PC-9 (cell line): ENCODE results near the gene MAP3K19. TPM values are rescaled to one million over a fixed set of nuclear protein-coding genes. Genes with fewer than 3 reads are reported as not detected.

ENCODE experiments used
- BruUV-seq: library from RNA; stranded (reverse); fragments of 400-500 nt; replicated peaks from 2 replicates; lab custom pipeline; 2021; lab: Mats Ljungman, UMichigan
- CTCF ChIA-PET: fragments of 300-600 bp; sonication (Branson Sonifier 250); formaldehyde crosslinking; loops from one replicate; lab custom pipeline; 2022; ENCODE audit warnings: antibody characterized with exemption; lab: Charles Lee
- POLR2A ChIA-PET: fragments of 300-600 bp; sonication (Branson Sonifier 250); formaldehyde crosslinking; loops from one replicate; lab custom pipeline; 2022; ENCODE audit warnings: antibody characterized with exemption; ENCODE audit not compliant: unreplicated experiment; lab: Charles Lee
- DNase-seq, 2 experiments: peaks; one replicate each; pipeline versions ENCODE4 v3.0.0 to v3.0.0-alpha.2; 2015 to 2022; ENCODE audit warnings: mixed read lengths in 1 of 2
- H2AFZ ChIP-seq: fragments of 200-600 bp; sonication (generic); 2 replicates; pipeline ENCODE4 v1.8.1; 2017; ENCODE audit warnings: antibody characterized with exemption
- H3F3A ChIP-seq: fragments of 200-600 bp; sonication (generic); 2 replicates; pipeline ENCODE4 v1.8.1; 2017; ENCODE audit warnings: antibody characterized with exemption, mild to moderate bottlenecking, low read depth; ENCODE audit not compliant: insufficient read depth
- H3K27ac ChIP-seq: fragments of 200-600 bp; sonication (generic); 2 replicates; pipeline ENCODE4 v1.6.1; 2016; ENCODE audit warnings: mixed run types
- H3K27me3 ChIP-seq: fragments of 200-600 bp; sonication (generic); 2 replicates; pipeline ENCODE4 v1.6.1; 2016; ENCODE audit warnings: low read depth, mixed run types; ENCODE audit not compliant: insufficient read depth
- H3K36me3 ChIP-seq: fragments of 200-600 bp; sonication (generic); 2 replicates; pipeline ENCODE4 v1.6.1; 2016; ENCODE audit warnings: low read depth, mixed run types
- H3K4me1 ChIP-seq: fragments of 200-600 bp; sonication (generic); replicated peaks from 2 replicates; pipeline ENCODE4 v1.6.1; 2016; ENCODE audit warnings: mixed run types; ENCODE audit not compliant: insufficient read depth
- H3K4me2 ChIP-seq: fragments of 200-600 bp; sonication (generic); 2 replicates; pipeline ENCODE4 v1.6.1; 2017; ENCODE audit warnings: mixed run types
- H3K4me3 ChIP-seq: fragments of 200-600 bp; sonication (generic); 2 replicates; pipeline ENCODE4 v1.6.1; 2016; ENCODE audit warnings: mixed run types
- H3K79me2 ChIP-seq: fragments of 200-600 bp; sonication (generic); 2 replicates; pipeline ENCODE4 v1.6.1; 2017; ENCODE audit warnings: low read depth, mixed run types
- H3K9me2 ChIP-seq: fragments of 200-600 bp; sonication (generic); 2 replicates; pipeline ENCODE4 v1.8.1; 2017; ENCODE audit warnings: mild to moderate bottlenecking; ENCODE audit not compliant: insufficient read depth
- H3K9me3 ChIP-seq: fragments of 200-600 bp; sonication (generic); 2 replicates; pipeline ENCODE4 v1.8.1; 2016; ENCODE audit warnings: low read depth; ENCODE audit not compliant: insufficient read depth
- H4K20me1 ChIP-seq: fragments of 200-600 bp; sonication (generic); 2 replicates; pipeline ENCODE4 v1.8.1; 2017; ENCODE audit not compliant: insufficient read depth
- EZH2 ChIP-seq: fragments of 200-600 bp; sonication (generic); IDR thresholded peaks from 2 replicates; pipeline ENCODE4 v1.8.0; 2017; ENCODE audit warnings: antibody characterized with exemption, low read depth
- intact Hi-C: fragments of 100-400 bp; cut with micrococcal nuclease; formaldehyde crosslinking; loops from one replicate; pipeline ENCODE4 v1.10.0; 2022; ENCODE audit not compliant: unreplicated experiment
- total RNA-seq: library from RNA; stranded (reverse); gene quantifications from 2 replicates; pipeline ENCODE4 v1.2.3, GENCODE V29; 2021
- TF ChIP-seq, protein P1 (sequence below): fragments of 200-600 bp; sonication (generic); conservative IDR thresholded peaks from 2 replicates; pipeline ENCODE4 v1.6.1; 2017; ENCODE audit warnings: mixed run types, antibody characterized with exemption, mild to moderate bottlenecking, moderate library complexity

MAP3K19 gene
- total RNA-seq, 1 experiment from 2014 or later, result not detected

DNA sequence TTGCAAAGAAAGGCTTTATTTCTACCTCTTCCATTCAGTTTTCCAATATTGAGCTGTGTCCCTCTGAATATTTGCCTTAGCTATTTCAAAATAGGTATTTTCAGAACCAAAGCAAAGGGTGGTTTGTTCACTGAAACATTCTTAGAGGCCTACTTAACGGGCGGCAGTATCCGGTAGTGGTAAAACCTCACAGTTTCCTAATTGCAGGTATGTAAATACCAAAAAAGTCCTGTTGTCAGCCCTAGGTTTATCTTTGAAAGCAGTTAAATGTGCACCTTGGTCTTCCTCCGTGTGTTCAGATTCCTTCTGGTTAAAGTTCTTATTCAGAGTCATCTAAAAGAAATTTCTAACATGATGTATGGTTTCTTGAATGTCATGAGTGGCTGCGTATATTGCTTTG is 89.8 kb downstream of the MAP3K19 start:
- H3K27me3 ChIP-seq, result no peaks in the 10 kb centered on the region
- no peak overlapping the region for H3K4me3 ChIP-seq
- H3K36me3 ChIP-seq, result peaks cover 21% of the 10 kb centered on the region; the same call in 1 of the 2 replicates
- H3K9me2 ChIP-seq, result no peaks in the 10 kb centered on the region
- H3F3A ChIP-seq, result no peaks in the 10 kb centered on the region; the same call in none of the 2 replicates
- H3K9me3 ChIP-seq, result no peaks in the 10 kb centered on the region
- BruUV-seq, result no TSS peak
- H4K20me1 ChIP-seq, result 0 out of 2 replicates have a peak, but pooled peaks cover 8% of the 10 kb centered on the region
- no peaks in the 10 kb centered on the region for H3K79me2 ChIP-seq
- no peak for DNase-seq
- no peak overlapping the region for H3K4me2 ChIP-seq
- intact Hi-C loops, result no loop called here
- ChIA-PET CTCF (no interaction called here), POLR2A (no interaction called here)
- TF ChIP-seq, protein P1, sequence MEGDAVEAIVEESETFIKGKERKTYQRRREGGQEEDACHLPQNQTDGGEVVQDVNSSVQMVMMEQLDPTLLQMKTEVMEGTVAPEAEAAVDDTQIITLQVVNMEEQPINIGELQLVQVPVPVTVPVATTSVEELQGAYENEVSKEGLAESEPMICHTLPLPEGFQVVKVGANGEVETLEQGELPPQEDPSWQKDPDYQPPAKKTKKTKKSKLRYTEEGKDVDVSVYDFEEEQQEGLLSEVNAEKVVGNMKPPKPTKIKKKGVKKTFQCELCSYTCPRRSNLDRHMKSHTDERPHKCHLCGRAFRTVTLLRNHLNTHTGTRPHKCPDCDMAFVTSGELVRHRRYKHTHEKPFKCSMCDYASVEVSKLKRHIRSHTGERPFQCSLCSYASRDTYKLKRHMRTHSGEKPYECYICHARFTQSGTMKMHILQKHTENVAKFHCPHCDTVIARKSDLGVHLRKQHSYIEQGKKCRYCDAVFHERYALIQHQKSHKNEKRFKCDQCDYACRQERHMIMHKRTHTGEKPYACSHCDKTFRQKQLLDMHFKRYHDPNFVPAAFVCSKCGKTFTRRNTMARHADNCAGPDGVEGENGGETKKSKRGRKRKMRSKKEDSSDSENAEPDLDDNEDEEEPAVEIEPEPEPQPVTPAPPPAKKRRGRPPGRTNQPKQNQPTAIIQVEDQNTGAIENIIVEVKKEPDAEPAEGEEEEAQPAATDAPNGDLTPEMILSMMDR, result no peak
- no peak for TF ChIP-seq EZH2
- no peak overlapping the region for H3K27ac ChIP-seq
- no peak overlapping the region for H2AFZ ChIP-seq
- H3K4me1 ChIP-seq, result no peaks in the 10 kb centered on the region

DNA sequence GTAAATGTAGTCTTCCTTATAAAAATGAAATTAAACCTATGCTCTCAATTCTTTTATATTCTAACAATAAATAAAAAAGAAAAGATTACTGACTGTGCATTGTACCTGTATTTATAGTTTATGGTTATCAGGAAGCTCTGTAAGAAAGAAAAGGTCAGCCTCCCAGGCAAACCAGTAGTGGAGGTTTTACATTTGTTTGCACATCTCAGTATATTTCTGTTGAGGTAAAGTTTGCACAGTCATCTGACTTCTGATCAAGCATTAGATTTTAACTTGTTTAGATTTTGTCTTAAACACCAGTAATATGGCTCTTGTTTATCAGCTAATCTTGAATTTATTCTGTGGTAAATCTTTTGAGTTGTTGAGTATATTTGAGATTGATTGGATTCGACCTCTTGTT is 91.5 kb downstream of the MAP3K19 start:
- Histone ChIP-seq H3K4me2 (no peak overlapping the region), H3K27me3 (no peaks in the 10 kb centered on the region), H4K20me1 (peaks cover 23% of the 10 kb centered on the region; the same call in 1 of the 2 replicates), H3F3A (peaks cover 4% of the 10 kb centered on the region; the same call in 1 of the 2 replicates), H3K4me1 (no peaks in the 10 kb centered on the region), H3K4me3 (no peak overlapping the region), H3K9me3 (no peaks in the 10 kb centered on the region), H3K36me3 (peaks cover 21% of the 10 kb centered on the region; the same call in 1 of the 2 replicates), H2AFZ (no peak overlapping the region), H3K79me2 (no peaks in the 10 kb centered on the region), H3K27ac (no peak overlapping the region), H3K9me2 (no peaks in the 10 kb centered on the region)
- TF ChIP-seq, protein P1, result no peak
- no peak for TF ChIP-seq EZH2
- CTCF ChIA-PET, result no interaction called here
- intact Hi-C loops, result no loop called here
- POLR2A ChIA-PET, result no interaction called here
- no peak for DNase-seq
- no TSS peak for BruUV-seq

DNA sequence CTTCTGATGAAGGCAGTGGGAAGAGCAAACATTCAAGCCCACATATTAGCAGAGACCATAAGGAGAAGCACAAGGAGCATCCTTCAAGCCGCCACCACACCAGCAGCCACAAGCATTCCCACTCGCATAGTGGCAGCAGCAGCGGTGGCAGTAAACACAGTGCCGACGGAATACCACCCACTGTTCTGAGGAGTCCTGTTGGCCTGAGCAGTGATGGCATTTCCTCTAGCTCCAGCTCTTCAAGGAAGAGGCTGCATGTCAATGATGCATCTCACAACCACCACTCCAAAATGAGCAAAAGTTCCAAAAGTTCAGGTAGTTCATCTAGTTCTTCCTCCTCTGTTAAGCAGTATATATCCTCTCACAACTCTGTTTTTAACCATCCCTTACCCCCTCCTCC is 93.2 kb downstream of the MAP3K19 start:
- DNase-seq, result no peak
- Histone ChIP-seq H3K27ac (no peak overlapping the region), H3K4me1 (no peaks in the 10 kb centered on the region), H3K4me2 (no peak overlapping the region), H3K36me3 (peaks cover 27% of the 10 kb centered on the region), H3K9me2 (no peaks in the 10 kb centered on the region), H4K20me1 (peaks cover 27% of the 10 kb centered on the region; the same call in 1 of the 2 replicates), H3K27me3 (no peaks in the 10 kb centered on the region), H3F3A (peaks cover 6% of the 10 kb centered on the region; the same call in 1 of the 2 replicates), H2AFZ (no peak overlapping the region), H3K79me2 (no peaks in the 10 kb centered on the region), H3K9me3 (no peaks in the 10 kb centered on the region), H3K4me3 (no peak overlapping the region)
- TF ChIP-seq EZH2, result no peak
- TF ChIP-seq, protein P1, result no peak
- ChIA-PET POLR2A (no interaction called here), CTCF (no interaction called here)
- intact Hi-C loops, result no loop called here
- no TSS peak for BruUV-seq
